AG10803 (cell line): ENCODE data around the gene HPN.
A peak's percentile ranks its signal among the peaks of the same experiment; 100 is the strongest.

Experiments used
- DNase-seq: peaks from one replicate; pipeline ENCODE4 v3.0.0; 2010; ENCODE audit warnings: low read depth
- H3K4me3 ChIP-seq: 2 replicates; pipeline ENCODE4 v1.5.1; 2011; ENCODE audit warnings: mild to moderate bottlenecking, low read length, control low read depth
- CTCF ChIP-seq: conservative IDR thresholded peaks from 2 replicates; pipeline ENCODE4 v1.5.1; 2011; ENCODE audit warnings: mild to moderate bottlenecking, low read length, control low read depth, inconsistent platforms

HPN gene

GRCh38 chr19:35061583-35062373 is 20.3 kb downstream of the HPN start:
- DNase-seq: peak; percentile 42
- TF ChIP-seq CTCF: no peak
- H3K4me3 ChIP-seq: no peak overlapping the region

DNA sequence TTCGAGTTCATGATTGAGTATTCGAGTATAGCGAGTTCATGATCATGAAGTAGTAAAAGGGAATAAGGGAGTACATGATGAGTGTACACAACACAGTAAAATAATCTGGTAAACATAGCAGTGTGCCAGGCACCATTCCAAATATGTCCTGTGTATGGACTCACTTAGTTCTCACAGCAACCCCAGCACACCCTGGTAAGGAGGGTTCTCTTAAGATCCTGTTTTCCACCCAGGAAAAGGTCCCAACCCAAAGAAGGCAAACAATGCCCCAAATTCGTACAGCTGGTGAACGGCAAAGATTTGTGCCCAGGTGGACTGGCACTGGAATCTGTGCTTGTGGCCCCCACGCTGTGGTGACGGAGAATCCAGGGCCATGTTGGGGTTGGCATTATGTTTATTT is 21.4 kb downstream of the HPN start:
- no peak for TF ChIP-seq CTCF
- no peak for DNase-seq
- H3K4me3 ChIP-seq: no peak overlapping the region

DNA sequence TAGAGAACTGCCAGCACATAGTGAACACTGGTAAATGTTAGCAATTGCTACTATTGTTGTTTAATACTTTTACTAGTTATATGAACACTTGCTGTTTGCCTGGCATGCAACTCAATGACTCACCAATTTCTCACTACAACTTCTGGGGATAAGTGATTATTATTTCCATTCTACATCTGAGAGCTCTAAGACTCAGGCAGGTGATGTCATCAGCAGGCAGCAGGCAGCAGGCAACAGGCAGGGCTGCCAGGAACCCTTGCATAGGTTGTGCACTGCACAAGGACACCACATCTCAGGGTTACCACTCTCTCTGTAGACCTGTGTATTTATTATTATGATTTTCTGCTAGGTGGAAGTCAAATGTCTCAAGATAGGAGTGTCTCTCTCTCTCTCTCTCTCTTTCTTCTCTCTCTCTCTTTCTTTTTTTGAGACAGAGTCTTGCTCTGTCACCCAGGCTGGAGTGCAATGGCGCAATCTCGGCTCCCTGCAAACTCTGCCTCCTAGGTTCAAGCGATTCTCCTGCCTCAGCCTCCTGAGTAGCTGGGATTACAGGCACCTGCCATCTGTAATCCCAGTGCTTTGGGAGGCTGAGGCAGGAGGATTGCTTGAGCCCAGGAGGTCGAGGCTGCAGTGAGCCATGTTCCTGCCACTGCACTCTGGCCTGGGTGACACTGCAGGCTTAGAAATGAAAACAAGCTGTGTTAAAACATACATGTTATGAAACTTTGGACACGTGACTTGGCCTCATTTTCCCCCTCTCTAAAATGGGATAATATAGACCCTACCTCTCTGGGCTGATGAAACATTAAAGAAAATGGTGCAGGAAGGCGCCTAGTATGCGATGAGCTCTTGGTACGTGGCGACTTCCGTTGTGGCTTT is 22.7 kb downstream of the HPN start:
- no peak for TF ChIP-seq CTCF
- DNase-seq: peak; percentile 70
- H3K4me3 ChIP-seq: no peak overlapping the region

GRCh38 chr19:35065574-35065973 is 24.1 kb downstream of the HPN start:
- no peak for DNase-seq
- TF ChIP-seq CTCF: no peak
- no peak overlapping the region for H3K4me3 ChIP-seq

DNA sequence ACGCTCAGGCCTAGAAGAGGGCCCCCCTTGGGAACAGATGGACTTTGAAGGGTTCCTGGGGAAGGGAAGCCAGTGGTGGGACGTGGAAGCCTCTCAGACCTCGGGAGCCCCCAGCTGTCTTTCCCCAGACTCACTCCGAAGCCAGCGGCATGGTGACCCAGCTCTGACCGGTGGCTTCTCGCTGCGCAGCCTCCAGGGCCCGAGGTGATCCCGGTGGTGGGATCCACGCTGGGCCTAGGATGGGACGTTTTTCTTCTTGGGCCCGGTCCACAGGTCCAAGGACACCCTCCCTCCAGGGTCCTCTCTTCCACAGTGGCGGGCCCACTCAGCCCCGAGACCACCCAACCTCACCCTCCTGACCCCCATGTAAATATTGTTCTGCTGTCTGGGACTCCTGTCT is 24.6 kb downstream of the HPN start:
- TF ChIP-seq CTCF: no peak
- no peak for DNase-seq

GRCh38 chr19:35066691-35067563 is 25.4 kb downstream of the HPN start:
- no peak overlapping the region for H3K4me3 ChIP-seq
- peak; percentile 76 for DNase-seq
- TF ChIP-seq CTCF: peak; percentile 92

More for the DNA sequence above, 24.6 kb downstream of the HPN start:
- H3K4me3 ChIP-seq: no peak overlapping the region
